ENCODE results near the gene SORCS2. TPM values are rescaled to one million over a fixed set of nuclear protein-coding genes. Genes with fewer than 3 reads are reported as not detected.

Gene SORCS2
- total and polyA plus RNA-seq, 2 of the 13 experiments (the other 11 are each of a cell fraction or from before 2014, with no cell fraction given): 0.82 to 1.0 TPM

- intact Hi-C loops (cut with micrococcal nuclease; ENCODE audit: unreplicated experiment): no loop called here
- no peak for TF ChIP-seq THAP11 (CRISPR knock-in tag; IDR thresholded peaks at IDR 0.05)
- TF ChIP-seq ZNF547 (CRISPR knock-in tag; IDR thresholded peaks at IDR 0.05): no peak
- no peak for TF ChIP-seq MAFF (IDR thresholded peaks at IDR 0.05; ENCODE audit: low read depth, low read length)
- no peak for TF ChIP-seq NR2F6 (IDR thresholded peaks at IDR 0.05)
- TF ChIP-seq NR2F6 (CRISPR knock-in tag; IDR thresholded peaks at IDR 0.05): no peak
- Histone ChIP-seq H3K4me1 (ENCODE audit: insufficient read depth, low read length) (no peaks in the 10 kb centered on the region), H3K4me2 (ENCODE audit: low read depth, low read length) (no peak overlapping the region), H3K9ac (ENCODE audit: insufficient read depth, low read depth, low read length) (no peak overlapping the region), H3K27me3 (ENCODE audit: control insufficient read depth in 1 of 2, insufficient read depth in 2 of 2, low read length in 2 of 2) (peaks cover 2 to 53% of the 10 kb centered on the region in 2 experiments; a peak in 4 of 5 replicates), H3K4me3 (replicated peaks in 1 of 3; ENCODE audit: insufficient read depth in 1 of 3, low read depth in 2 of 3, low read length in 3 of 3) (no peak overlapping the region), H2AFZ (ENCODE audit: low read length) (no peak overlapping the region), H3K79me2 (ENCODE audit: insufficient read depth, low read length) (no peaks in the 10 kb centered on the region), H3K36me3 (replicated peaks in 1 of 2; ENCODE audit: control insufficient read depth in 1 of 2, insufficient read depth in 2 of 2, low read length in 2 of 2) (no peaks in the 10 kb centered on the region), H4K20me1 (ENCODE audit: insufficient read depth, low read length) (no peaks in the 10 kb centered on the region), H3K9me3 (ENCODE audit: low read length) (no peaks in the 10 kb centered on the region), H3K27ac (ENCODE audit: extremely low read length, insufficient read depth, low read length) (no peak overlapping the region)
- DNase-seq (ENCODE audit: low spot score): no peak
- BruUV-seq (replicated peaks): no TSS peak
- ATAC-seq: no peak
- POLR2A ChIA-PET: no interaction called here
- WGBS (ENCODE audit: low lambda C conversion rate): 20% methylated on average over 2 of the region's 7 CpGs
- CTCF ChIA-PET (ENCODE audit: low intra/inter-chr PET ratio, low total read pairs): no interaction called here
- no peak for FAIRE-seq
- in situ Hi-C loops (cut with HindIII; ENCODE audit: extremely low pct_ligation_motif_present, low pct_unique_long_range_greater_than_20kb): no loop called here
Observed at GRCh38 chr4:7368296-7368695, 176.0 kb downstream of the SORCS2 start.

DNA sequence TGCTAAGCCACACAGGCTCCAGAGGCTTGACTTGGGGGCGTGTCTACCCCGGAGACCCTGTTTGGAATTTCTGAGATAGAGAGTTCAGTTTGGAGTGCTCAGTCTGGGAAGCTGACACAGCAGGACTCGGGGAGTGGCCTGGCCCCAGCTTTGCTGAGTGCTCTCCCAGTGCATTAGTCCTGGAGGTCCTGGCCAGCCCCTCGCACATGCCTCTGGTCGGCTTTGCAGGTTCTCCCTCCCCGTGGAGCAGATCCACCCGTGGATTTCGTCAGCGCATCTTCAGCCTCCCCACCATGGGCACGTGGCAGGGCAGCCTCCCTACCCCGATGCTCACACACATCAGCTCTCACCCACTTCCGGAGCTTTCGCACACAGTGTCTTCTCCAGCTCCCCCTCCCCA, 177.2 kb downstream of the SORCS2 start:
- POLR2A ChIA-PET: no interaction called here
- Histone ChIP-seq H2AFZ (ENCODE audit: low read length) (no peak overlapping the region), H3K27ac (ENCODE audit: extremely low read length, insufficient read depth, low read length) (no peak overlapping the region), H3K4me1 (ENCODE audit: insufficient read depth, low read length) (no peaks in the 10 kb centered on the region), H3K9me3 (ENCODE audit: low read length) (no peaks in the 10 kb centered on the region), H3K9ac (ENCODE audit: insufficient read depth, low read depth, low read length) (no peak overlapping the region), H3K79me2 (ENCODE audit: insufficient read depth, low read length) (no peaks in the 10 kb centered on the region), H4K20me1 (ENCODE audit: insufficient read depth, low read length) (no peaks in the 10 kb centered on the region), H3K27me3 (ENCODE audit: control insufficient read depth in 1 of 2, insufficient read depth in 2 of 2, low read length in 2 of 2) (peaks cover 2 to 53% of the 10 kb centered on the region in 2 experiments; a peak in 4 of 5 replicates), H3K4me2 (ENCODE audit: low read depth, low read length) (no peak overlapping the region), H3K36me3 (replicated peaks in 1 of 2; ENCODE audit: control insufficient read depth in 1 of 2, insufficient read depth in 2 of 2, low read length in 2 of 2) (no peaks in the 10 kb centered on the region), H3K4me3 (replicated peaks in 1 of 3; ENCODE audit: insufficient read depth in 1 of 3, low read depth in 2 of 3, low read length in 3 of 3) (no peak overlapping the region)
- WGBS (ENCODE audit: low lambda C conversion rate): 30% methylated on average over 7 of the region's 13 CpGs
- intact Hi-C loops (cut with micrococcal nuclease; ENCODE audit: unreplicated experiment): no loop called here
- FAIRE-seq (no peak), ATAC-seq (no peak), DNase-seq (ENCODE audit: low spot score) (no peak)
- CTCF ChIA-PET (ENCODE audit: low intra/inter-chr PET ratio, low total read pairs): no interaction called here
- BruUV-seq (replicated peaks): no TSS peak
- TF ChIP-seq MXD4 (CRISPR knock-in tag; IDR thresholded peaks at IDR 0.05): no peak
- TF ChIP-seq ZFYVE20 (CRISPR knock-in tag; IDR thresholded peaks at IDR 0.05; ENCODE audit: borderline replicate concordance, low read depth): no peak
- TF ChIP-seq, protein P1, sequence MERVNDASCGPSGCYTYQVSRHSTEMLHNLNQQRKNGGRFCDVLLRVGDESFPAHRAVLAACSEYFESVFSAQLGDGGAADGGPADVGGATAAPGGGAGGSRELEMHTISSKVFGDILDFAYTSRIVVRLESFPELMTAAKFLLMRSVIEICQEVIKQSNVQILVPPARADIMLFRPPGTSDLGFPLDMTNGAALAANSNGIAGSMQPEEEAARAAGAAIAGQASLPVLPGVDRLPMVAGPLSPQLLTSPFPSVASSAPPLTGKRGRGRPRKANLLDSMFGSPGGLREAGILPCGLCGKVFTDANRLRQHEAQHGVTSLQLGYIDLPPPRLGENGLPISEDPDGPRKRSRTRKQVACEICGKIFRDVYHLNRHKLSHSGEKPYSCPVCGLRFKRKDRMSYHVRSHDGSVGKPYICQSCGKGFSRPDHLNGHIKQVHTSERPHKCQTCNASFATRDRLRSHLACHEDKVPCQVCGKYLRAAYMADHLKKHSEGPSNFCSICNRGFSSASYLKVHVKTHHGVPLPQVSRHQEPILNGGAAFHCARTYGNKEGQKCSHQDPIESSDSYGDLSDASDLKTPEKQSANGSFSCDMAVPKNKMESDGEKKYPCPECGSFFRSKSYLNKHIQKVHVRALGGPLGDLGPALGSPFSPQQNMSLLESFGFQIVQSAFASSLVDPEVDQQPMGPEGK (CRISPR knock-in tag; IDR thresholded peaks at IDR 0.05): no peak
- in situ Hi-C loops (cut with HindIII; ENCODE audit: extremely low pct_ligation_motif_present, low pct_unique_long_range_greater_than_20kb): no loop called here
